HG03460 (cell line): Measurements from ENCODE around the gene ATP6V0D1.
"Not testable (repeated sequence)": the region's sequence is repeated elsewhere in the genome, so short reads cannot be mapped to it uniquely, and the experiment has no call there.

Source experiments
- ATAC-seq: cut with Tn5 transposase; IDR thresholded peaks from one replicate; pipeline ENCODE4 v1.9.1; 2021; ENCODE audit not compliant: unreplicated experiment

Gene ATP6V0D1

GRCh38 chr16:67480833-67481560, at the start of gene ATP6V0D1:
TSS of gene ATP6V0D1 (minus strand) at chr16:67481157. CDS start at chr16:67481086, 71 bp downstream.
- peak; percentile 91 for ATAC-seq

GRCh38 chr16:67530013-67530939, 49.3 kb upstream of the ATP6V0D1 start:
- peak; percentile 41 for ATAC-seq

- no peak for ATAC-seq
These were observed 48.6 kb upstream of the ATP6V0D1 start for GRCh38 chr16:67529582-67530012.

- ATAC-seq, result no peak
These were observed 48.1 kb upstream of the ATP6V0D1 start for GRCh38 chr16:67528870-67529581.

- ATAC-seq, result no peak
These were observed 47.4 kb upstream of the ATP6V0D1 start, which contains the start of gene RIPOR1 for GRCh38 chr16:67528222-67528869. TSS of gene RIPOR1 (plus strand) at chr16:67528829. CDS start at chr16:67538447, 9,618 bp downstream.

GRCh38 chr16:67526149-67526791, 45.3 kb upstream of the ATP6V0D1 start:
- ATAC-seq, result no peak

GRCh38 chr16:67525176-67525860, 44.4 kb upstream of the ATP6V0D1 start:
- ATAC-seq, result no peak

GRCh38 chr16:67521095-67521804, 40.3 kb upstream of the ATP6V0D1 start:
- ATAC-seq, result peak; percentile 61

GRCh38 chr16:67519242-67519641, 38.3 kb upstream of the ATP6V0D1 start:
- no peak for ATAC-seq

GRCh38 chr16:67518676-67519075, 37.7 kb upstream of the ATP6V0D1 start:
- ATAC-seq, result no peak

GRCh38 chr16:67517661-67518423, 36.9 kb upstream of the ATP6V0D1 start:
- peak; percentile 44 for ATAC-seq

GRCh38 chr16:67517155-67517445, 36.1 kb upstream of the ATP6V0D1 start:
- no peak for ATAC-seq

GRCh38 chr16:67516296-67517154, 35.6 kb upstream of the ATP6V0D1 start:
- no peak for ATAC-seq

GRCh38 chr16:67514382-67514828, 33.4 kb upstream of the ATP6V0D1 start:
- peak; percentile 55 for ATAC-seq

GRCh38 chr16:67513892-67514291, 32.9 kb upstream of the ATP6V0D1 start:
- not testable (repeated sequence) for ATAC-seq

- ATAC-seq, result no peak
These were observed 28.1 kb upstream of the ATP6V0D1 start for GRCh38 chr16:67509016-67509415.

- ATAC-seq, result no peak
These were observed 25.5 kb upstream of the ATP6V0D1 start for GRCh38 chr16:67506468-67506867.
